Superior temporal gyrus (tissue), 1 donor: ENCODE measurements around the gene FANCC.

Experiments
- DNase-seq: peaks from one replicate; pipeline ENCODE4 v3.0.0-alpha.2; 2016; ENCODE audit errors: extremely low spot score

The FANCC gene

DNA sequence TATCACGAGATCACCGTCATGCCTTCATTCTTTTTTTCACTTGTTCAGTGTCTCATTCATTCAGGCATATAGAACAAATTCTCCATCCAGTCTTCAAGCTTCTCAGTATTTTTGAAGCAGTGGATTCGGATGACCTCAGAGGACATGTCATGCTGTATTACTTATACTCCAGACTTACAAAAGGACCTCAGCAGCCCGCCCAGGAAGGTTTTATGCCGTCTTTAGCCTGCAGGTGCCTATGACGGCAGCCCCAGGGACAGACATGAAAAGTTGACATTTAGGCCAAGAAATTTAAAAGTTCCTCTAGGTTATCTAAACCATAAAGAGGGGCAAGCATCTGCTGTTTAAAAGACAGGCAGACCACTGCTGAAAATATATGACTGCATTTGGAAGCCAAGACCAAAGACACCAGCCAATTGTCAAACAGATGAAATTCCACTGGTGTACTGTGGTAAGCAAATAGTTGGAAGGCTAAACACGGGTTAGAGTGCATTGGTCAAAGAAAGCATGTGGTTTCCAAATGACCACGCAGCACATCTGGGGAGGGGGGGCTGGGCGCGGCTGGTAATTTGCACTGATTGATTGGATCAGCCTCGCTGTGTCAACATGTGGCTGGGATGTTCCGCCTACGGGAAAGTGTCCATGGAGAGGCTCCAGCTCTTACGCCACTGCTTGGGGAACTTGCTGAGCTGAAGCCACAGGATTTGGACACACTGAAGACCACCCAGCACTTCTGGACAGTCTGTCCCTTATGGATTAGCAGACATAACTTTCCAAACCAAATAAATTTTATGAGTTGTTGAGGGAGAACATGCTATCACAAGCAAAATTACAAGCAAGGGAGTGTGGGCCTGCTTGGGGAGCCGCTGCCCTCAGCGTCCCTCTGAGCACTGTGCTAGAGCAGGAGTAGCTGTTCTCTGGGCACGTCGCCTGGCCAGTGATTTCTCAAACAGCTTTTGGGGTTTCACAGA is 173.6 kb downstream of the FANCC start:
- DNase-seq = no peak

DNA sequence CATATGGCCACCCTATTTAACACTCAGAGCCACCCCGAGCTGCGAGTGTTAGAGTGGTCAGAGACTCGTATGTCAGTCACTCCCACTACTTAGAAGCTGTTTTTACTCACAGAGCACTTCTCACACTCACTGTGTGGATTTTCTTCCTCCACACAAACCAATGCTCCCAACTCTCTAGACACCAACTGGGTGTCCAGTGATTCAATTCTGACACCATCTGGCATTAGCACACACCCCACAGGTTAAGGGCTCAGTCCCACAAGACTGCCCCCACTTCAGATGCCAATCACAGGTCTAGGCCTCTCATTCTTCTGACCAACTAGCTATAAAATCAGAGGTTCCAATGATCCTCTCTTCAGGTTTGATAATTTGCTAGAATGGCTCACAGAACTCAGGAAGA is 174.8 kb downstream of the FANCC start:
- no peak for DNase-seq

DNA sequence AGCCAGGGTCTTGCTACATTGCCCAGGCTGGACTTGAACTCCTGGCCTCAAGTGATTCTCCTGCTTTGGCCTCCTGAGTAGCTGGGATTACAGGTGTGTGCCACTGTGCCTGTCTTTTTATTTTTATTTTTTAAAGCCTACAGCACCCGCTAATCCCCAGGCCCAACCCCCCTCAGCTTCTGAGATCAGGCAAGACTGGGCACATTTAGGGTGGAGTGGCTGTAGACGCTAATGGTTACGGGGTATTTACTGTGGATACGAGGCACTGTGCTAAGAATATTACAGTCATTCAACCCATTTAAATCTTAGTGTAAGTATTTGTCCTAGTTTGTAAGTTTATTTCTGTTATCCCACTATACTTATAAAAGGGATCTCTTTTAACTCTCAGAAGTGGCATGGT is 175.2 kb downstream of the FANCC start:
- no peak for DNase-seq

DNA sequence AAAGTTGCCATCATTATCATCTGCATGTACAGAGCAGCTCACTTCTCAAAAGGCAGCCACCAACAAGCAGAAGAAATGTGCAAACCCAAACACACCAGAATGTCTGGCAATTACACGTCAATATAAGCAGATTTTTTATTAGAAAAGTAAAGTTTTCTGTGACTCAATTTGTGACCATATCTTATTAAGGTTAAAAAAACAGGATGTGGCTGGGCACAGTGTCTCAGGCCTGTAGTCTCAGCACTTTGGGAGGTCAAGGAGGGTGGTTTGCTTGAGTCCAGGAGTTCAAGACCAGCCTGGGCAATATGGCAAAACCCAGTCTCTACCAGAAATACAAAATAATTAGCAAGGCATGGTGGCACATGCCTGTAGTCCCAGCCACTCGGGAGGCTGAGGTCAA is 176.7 kb downstream of the FANCC start:
- DNase-seq = no peak

DNA sequence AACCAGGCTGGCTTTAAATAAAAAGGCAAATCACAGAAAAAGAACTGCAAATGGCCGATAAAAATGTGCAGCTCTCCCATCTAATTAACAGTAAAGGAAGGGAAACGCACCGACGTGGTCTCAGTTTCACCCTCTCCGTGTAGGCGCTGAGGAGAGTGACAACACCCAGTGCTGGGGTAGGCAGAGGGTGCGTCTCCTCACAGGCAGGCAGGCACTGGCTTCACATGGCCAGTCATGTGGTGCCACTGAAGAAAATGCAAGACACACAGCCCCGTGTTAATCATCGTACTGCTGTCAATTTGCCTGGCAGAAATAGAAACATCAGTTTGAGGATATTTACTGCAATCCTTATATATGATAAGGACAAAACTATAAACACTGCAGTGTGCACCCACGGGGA is 178.4 kb downstream of the FANCC start:
- no peak for DNase-seq

DNA sequence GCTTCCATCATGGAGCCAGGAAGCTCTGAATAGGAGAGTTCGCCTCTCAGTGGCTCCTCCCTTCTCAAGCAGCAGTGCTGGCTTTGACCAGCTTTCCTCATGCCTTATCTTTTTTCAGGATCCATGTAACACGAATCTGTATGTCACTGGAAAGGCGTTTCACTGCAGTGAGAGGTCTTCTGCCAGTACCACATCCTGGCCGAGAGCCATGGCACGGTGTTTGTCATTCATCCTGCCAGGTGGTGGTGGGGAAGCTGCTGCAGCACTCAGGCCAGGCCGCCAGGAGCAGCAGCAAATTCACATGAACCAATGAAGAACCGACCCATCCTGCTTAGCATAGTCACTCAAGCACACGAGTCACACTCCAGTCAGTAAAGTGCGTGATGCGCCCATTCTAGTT is 179.0 kb downstream of the FANCC start:
- DNase-seq = no peak

DNA sequence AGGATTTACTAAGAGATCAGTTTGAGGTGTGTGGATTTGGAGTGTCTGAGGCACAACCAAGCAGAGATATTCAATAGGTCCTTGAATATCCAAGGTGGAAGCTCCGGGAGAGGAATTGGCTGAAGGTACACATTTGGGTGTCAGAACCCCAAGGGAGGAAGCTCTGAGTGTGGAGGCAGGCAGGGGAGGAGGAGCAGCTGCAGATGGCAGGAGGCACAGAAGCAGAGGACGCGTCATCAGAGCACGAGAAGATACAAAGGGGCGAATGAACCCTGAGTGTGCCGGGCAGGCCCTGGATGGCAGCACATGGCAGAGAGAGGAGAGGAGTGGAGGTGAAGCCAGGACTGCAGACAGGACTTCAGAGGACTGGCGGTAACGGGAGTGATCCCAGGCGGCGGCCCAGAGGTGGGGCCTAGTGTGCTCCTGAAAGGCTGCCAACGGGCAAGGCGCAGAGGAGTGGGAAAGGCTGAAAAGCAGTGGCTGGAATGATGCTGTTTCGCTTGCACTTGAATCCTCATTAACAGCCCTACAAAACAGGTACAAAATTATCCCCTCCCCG is 179.8 kb downstream of the FANCC start:
- DNase-seq = no peak

DNA sequence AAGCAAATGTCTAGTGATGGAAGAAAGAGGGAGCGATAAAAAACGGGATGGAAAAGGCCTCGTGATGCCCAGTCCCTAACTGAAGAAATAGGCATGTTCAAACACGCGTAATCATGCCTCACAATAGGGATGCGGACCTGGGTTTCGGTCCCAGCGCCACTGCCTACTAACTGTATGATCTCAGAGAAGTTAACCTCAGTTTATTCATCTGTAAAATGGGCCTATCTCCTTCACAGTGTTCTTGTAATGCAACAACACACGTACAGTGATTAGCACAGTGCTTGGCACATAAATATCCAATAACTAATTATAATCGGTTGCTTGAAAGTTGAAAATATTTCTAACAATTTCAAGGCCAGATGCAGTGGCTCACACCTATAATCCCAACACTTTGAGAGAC is 181.8 kb downstream of the FANCC start:
- DNase-seq = no peak

DNA sequence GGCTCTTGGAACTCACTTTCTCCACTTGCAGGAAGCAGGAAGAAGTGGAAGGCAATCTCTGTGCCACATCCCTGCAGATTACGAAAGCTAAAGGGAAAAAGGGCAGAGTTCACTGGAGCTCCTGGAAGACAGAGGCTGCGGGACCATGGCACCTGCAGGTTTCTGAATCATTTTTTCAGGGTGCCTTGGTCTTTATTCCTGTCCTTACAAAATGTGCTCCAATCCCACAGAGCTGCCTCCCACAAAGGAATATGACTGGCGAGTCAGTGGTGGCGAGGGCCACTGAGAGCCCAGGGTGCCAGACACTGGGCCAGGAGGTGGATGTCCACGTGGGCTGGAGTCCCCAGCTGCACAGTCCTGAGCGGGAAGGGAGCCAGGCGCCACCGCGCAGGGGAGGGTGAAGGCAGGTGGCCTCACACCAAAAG is 183.0 kb downstream of the FANCC start:
- DNase-seq = no peak

DNA sequence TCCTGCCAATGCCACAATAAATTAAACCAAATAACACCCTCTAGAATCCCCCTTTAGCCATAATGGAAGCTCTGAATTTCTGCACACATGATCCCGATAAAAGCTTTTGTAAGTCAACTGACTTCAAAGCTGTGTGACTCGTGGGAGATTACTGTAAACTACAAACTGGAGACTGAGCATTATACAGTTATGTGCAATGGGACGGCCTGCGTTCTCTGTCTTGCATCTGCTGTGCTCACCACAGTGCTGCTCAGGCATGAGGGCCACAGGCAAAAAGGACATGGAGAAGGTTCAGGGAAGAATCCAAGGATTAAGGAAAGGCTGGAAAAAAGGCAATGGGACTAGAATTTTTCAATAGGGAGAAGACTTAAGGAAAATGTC is 184.2 kb downstream of the FANCC start:
- no peak for DNase-seq

DNA sequence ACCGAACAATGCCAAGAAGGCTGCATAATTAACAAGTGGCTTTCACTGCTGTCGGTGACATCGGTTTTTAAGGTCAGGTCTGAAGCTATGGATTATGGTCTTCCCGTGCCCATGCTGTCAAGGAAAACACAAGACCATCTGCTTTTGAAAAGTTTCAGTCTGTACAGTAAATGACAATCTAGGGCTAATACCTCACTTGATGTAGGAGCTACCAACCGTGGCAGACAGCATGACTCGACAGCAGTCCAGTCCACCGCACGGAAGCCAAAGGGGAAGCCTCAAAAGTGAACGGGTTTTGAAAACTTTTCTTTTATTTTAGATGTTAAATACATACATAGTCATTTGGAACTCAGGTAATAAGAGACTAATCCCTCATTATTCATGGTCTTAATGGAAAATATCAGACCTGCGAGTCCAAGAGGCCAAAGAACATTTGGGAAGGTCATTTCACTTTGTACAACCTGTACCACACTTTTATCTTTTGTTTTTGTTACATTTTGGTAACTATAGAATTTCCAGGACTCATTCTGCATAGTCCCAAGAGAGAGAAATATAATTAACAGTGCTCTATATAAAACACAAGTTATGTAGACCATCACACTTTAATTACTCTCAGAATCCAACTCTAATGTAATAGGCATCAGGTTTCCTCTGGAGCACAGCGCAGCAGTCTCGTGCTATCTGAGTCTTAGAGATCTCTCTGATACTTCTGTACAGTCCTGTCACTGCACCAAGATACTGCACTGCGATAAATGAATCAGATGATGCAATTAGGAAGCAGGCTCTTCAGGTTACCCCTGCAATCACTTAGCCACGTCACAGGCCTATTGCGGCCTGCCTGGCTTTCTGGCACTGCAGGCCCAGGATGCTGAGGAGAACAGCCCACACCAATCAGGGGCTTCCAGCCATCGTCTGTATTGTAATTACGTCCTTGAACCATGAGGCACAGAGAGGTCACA is 184.9 kb downstream of the FANCC start:
- no peak for DNase-seq

DNA sequence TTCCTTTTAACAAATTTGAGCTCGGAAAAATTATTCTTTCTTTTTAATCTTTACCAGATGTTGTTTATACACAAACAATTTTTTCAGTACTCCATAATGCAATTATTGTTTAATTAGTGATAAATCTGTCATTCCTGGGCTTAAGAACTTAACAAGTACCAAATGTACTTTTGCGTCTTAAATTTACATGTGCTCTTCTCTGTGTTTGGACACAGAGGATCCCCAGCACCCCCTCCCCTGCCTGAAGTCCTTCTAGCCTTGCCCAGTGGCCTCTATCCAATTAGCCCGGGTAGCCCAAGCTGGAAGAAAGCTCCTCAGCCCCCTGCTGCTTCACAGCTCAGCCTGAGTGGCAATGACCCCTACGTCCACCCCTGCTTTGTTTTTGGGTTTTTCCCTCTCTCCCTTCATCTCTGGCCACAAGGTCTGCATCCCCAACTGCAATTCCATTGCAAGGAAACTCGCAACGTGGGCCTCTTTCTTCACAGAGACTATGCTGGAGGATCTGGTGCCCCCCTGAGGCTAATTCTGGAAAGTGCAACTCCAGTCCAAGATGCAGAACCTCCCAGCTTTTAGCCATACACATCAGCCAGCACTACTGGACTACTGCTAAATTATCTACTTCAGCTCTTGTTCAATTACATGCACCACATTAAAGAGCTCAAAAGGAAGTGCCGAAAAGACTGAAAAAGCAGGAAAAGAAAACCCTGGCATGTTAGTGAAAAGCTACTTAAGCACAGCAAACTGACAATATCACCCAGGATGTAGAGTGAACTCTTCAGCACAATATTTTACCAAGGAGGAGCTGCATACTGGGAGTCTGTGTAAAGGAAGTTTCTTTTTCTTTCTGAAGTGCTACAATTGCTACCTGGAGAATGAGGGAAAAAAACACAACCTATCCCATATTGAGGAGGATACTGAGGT is 186.2 kb downstream of the FANCC start:
- peak; percentile 95 for DNase-seq

DNA sequence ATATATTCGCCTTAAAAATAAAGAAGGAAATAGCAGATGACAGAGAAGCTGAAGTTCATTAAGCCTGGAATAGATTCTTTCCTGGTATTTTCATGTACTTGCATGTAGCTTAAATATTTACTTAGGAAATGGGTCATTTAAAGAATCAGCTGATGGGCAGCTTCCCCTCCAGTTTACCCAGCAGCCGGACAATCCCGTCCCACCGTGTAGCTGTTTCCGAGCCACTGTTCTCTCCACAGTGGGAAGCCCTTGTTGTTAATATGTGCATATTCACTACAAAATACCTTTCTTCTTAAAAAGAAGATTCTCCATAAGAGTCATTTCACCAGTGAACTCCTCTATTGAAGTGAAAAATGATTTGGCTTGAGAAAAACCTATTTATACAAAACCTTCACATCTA is 187.0 kb downstream of the FANCC start:
- peak; percentile 37 for DNase-seq

DNA sequence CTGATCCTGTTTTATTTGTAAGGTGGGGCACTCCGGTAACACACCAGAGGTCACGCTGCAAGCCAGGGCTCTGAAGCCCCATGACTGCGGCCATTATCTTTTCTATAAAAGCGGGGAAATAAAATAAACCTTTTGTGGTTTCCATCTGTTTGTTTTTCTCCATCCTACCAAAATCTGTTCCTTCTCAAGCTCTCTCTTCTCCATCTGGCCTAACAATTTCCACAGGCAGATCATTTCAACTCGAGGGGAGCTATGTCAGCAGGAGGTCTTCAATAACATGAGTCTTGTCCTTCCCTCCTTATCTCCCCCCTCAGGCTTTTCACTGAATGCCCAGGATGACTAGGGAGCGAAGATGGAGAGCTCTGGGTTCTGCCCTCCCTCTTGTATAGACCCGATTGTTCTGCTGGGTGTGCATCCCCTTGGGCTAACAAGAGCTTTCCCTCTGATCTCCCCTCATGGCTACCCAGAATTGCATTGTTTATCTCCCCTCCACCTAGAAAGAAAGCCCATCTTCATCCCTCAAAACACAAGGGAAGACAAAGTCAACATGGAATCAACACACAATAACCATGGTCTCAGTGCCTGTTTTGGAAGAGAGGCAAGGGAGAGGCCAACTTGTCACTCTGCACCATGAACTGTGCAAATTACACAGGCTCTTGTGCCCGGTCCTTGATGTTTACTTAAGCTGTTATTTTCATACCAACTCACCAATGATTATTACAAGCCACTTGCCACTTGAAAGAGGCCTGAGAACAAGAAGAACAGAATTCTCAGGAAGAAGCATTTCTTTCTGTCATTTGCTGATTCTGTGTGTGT is 187.8 kb downstream of the FANCC start:
- DNase-seq = no peak

DNA sequence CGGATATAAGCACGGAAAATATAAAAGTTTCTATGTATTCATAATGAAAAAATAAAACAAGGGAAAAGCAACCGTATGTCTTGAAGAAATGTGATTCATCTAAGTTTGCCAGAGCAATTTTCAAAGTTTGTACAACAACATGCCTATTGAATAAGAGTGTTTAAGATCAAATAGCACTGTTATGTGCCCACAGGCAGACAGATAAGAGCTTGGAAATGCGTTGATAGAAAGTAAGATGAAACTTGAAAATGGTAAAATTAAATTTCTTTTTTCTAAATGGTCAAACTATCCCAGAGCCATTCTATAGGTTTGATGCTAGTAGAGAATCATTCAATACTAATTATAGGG is 189.4 kb downstream of the FANCC start:
- no peak for DNase-seq

DNA sequence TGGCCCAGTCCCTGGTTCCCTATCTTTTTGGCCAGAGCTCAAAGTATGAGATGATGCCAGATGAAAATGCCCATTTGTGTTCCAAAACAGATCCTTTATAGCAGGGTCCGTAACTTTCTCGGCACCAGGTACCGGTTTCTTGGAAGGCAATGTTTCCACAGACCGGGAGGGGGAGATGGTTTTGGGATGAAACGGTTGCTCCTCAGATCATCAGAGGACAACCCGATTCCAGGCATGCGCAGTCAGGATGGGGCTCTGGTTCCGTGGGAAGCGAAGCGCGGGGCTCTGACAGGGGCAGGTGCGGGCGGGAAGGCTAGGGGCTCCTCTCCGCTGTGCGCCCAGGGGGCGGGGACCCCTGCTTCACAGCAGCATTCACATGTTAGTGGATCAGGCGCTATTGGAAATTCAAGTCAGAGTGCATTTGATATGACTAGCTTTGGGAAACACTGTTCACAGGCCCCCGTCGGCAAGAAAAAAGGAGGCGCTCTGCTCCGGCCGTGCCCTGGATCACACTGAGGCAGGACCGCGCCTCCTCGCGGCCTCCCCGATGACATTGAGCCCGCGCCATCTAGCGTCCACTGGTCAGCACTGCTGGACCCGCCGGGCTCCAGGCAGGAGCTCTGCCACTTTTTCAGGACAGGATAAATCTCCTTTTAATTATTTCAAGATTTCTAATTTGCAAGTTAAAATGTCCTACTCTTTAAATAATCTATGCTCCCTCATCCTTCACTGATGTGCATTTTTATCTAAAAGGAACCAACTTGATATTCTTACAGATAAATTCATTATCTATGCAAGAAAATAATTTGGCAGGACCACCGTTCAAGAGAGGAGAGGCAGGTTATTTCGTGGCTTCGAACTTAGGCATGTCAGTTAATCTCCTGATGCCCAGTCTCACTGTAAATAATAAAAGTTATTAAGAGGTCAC is 190.0 kb downstream of the FANCC start:
- DNase-seq = peak; percentile 94

DNA sequence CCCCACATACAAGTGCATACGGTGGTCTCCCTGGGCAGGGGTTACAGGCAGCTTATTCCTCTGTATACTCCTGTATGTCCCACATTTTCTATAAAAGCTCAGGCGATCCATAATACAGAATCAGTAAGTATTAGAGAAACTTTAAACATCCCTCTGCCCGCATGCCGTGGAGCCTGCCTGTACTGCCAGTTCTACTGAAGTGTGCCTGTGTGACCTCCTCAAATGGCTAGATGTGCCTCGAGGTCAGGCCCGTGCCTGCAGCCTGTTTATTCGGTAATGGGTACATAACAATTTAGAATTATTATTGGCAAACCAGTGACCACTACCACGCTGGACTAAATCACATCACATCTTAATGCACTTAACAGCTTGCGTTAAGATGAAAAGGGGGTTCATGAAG is 190.8 kb downstream of the FANCC start:
- DNase-seq = no peak

DNA sequence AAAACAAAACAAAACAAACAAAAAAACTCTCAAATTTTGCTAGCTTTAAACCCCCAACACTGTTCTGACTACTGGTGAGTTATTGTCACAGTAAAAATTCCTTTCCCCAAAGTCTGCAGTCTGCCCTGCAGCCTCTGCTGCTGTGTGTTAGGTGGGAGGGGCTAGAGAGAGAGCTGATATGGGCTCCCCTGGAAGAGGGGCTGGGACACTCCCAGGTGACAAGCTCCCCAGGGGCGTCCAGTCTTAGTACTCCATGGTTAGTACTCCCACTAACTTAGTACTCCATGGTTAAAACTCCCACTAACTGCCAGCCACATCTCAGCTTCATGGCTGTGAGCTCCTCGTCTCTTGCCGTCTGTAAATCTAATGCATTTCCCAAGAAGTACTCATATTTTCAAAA is 191.9 kb downstream of the FANCC start:
- no peak for DNase-seq
